Vagina (tissue), 2 donors: Measurements from ENCODE around the gene IBA57. TPM values are rescaled to one million over a fixed set of nuclear protein-coding genes. Genes with fewer than 3 reads are reported as not detected.
"Not testable (repeated sequence)": the region's sequence is repeated elsewhere in the genome, so short reads cannot be mapped to it uniquely, and the experiment has no call there.

ENCODE experiments used
- DNase-seq, 2 donors: peaks; one replicate each; pipeline ENCODE4 v3.0.0-alpha.2; 2017; ENCODE audit errors: extremely low spot score in 2 of 2
- H3K27ac ChIP-seq: fragments of 200-600 bp; sonication (generic); one replicate; pipeline ENCODE4 v1.5.1; 2019
- H3K27me3 ChIP-seq: fragments of 200-600 bp; sonication (generic); one replicate; pipeline ENCODE4 v1.5.1; 2019
- H3K36me3 ChIP-seq, 2 donors: fragments of 200-600 bp; sonication (generic); one replicate each; pipeline ENCODE4 v1.5.1; 2017 to 2019
- H3K4me1 ChIP-seq: fragments of 200-600 bp; sonication (generic); one replicate; pipeline ENCODE4 v1.5.1; 2019
- H3K4me3 ChIP-seq, 2 donors: fragments of 200-600 bp; sonication (generic); 1 replicate in 1 of 2; 2 replicates in 1 of 2; pipeline ENCODE4 v1.5.1; 2016 to 2019
- H3K9me3 ChIP-seq: fragments of 200-600 bp; sonication (generic); one replicate; pipeline ENCODE4 v1.5.1; 2019
- CTCF ChIP-seq, 3 experiments: fragments of 450-650 bp in 2 of 3; fragments of 200-600 bp in 1 of 3; sonication (generic) in 1 of 3; IDR thresholded peaks; one replicate each; pipeline ENCODE4 v1.5.1; 2017 to 2019; ENCODE audit warnings: antibody characterized with exemption in 3 of 3, mild to moderate bottlenecking in 2 of 3, moderate library complexity in 2 of 3
- POLR2A ChIP-seq, 2 donors: fragments of 450-650 bp; IDR thresholded peaks; one replicate each; pipeline ENCODE4 v1.6.1; 2017; ENCODE audit warnings: antibody characterized with exemption in 2 of 2, mild to moderate bottlenecking in 2 of 2, moderate library complexity in 2 of 2
- POLR2AphosphoS5 ChIP-seq, 2 donors: sonication (generic); formaldehyde crosslinking; IDR thresholded peaks; one replicate each; pipeline ENCODE4 v1.9.0; 2017; ENCODE audit warnings: antibody characterized with exemption in 2 of 2, mild to moderate bottlenecking in 2 of 2, low read depth in 1 of 2; ENCODE audit not compliant: insufficient read depth in 1 of 2
- intact Hi-C: fragments of 100-400 bp; cut with DNase I; formaldehyde crosslinking; loops from one replicate; pipeline ENCODE4 v1.15.1; 2023
- total RNA-seq: library from RNA; depleted of rRNA; stranded (reverse); fragments of >200 nt; gene quantifications from one replicate; pipeline ENCODE4 v1.2.3, GENCODE V29; 2016

The IBA57 gene
- total RNA-seq, 1 donor from 2014 or later: 3.4 TPM

- intact Hi-C loops: no loop called here
- Histone ChIP-seq H3K9me3 (no peaks in the 10 kb centered on the region), H3K4me1 (no peaks in the 10 kb centered on the region), H3K27ac (no peak overlapping the region), H3K27me3 (no peaks in the 10 kb centered on the region), H3K36me3 (peaks cover 0 to 24% of the 10 kb centered on the region in 2 donors), H3K4me3 (no peak overlapping the region)
- DNase-seq: no peak
- no peak for TF ChIP-seq CTCF (IDR thresholded peaks at IDR 0.05)
- TF ChIP-seq POLR2A (IDR thresholded peaks at IDR 0.05): no peak
- no peak for TF ChIP-seq POLR2AphosphoS5 (IDR thresholded peaks at IDR 0.05; ENCODE audit: insufficient read depth in 1 of 2, low read depth in 1 of 2)
Measured at GRCh38 chr1:228219962-228220780, 54.6 kb downstream of the IBA57 start.

GRCh38 chr1:228221097-228221496 lies 55.5 kb downstream of the IBA57 start:
- H3K9me3 ChIP-seq, H3K4me3 ChIP-seq, DNase-seq, H3K27me3 ChIP-seq, H3K4me1 ChIP-seq, intact Hi-C loops, H3K27ac ChIP-seq: not testable (repeated sequence)
- H3K36me3 ChIP-seq: peaks cover 0 to 29% of the 10 kb centered on the region in 2 donors

- H3K9me3 ChIP-seq: no peaks in the 10 kb centered on the region
- intact Hi-C loops: no loop called here
- no peak overlapping the region for H3K27ac ChIP-seq
- peaks cover 0 to 29% of the 10 kb centered on the region in 2 donors for H3K36me3 ChIP-seq
- DNase-seq: no peak
- H3K27me3 ChIP-seq: no peaks in the 10 kb centered on the region
- no peaks in the 10 kb centered on the region for H3K4me1 ChIP-seq
- TF ChIP-seq POLR2AphosphoS5 (IDR thresholded peaks at IDR 0.05; ENCODE audit: insufficient read depth in 1 of 2, low read depth in 1 of 2) (no peak), POLR2A (IDR thresholded peaks at IDR 0.05) (no peak), CTCF (IDR thresholded peaks at IDR 0.05) (no peak)
- H3K4me3 ChIP-seq: no peak overlapping the region
Measured at GRCh38 chr1:228222548-228222947, 56.9 kb downstream of the IBA57 start.

GRCh38 chr1:228224198-228225164 lies 58.9 kb downstream of the IBA57 start:
- intact Hi-C loops: no loop called here

More at GRCh38 chr1:228224198-228225164, 58.9 kb downstream of the IBA57 start:
- Histone ChIP-seq H3K36me3 (peaks cover 0 to 23% of the 10 kb centered on the region in 2 donors), H3K4me3 (no peak overlapping the region), H3K27ac (no peak overlapping the region), H3K4me1 (peaks cover 7% of the 10 kb centered on the region), H3K9me3 (no peaks in the 10 kb centered on the region), H3K27me3 (no peaks in the 10 kb centered on the region)
- DNase-seq: no peak
- TF ChIP-seq POLR2AphosphoS5 (IDR thresholded peaks at IDR 0.05; ENCODE audit: insufficient read depth in 1 of 2, low read depth in 1 of 2) (no peak), POLR2A (IDR thresholded peaks at IDR 0.05) (no peak), CTCF (IDR thresholded peaks at IDR 0.05) (no peak)
